Right renal pelvis (tissue), 4 donors: ENCODE data around the gene ZNF362. TPM values are rescaled to one million over a fixed set of nuclear protein-coding genes. Genes with fewer than 3 reads are reported as not detected.

Source experiments
- DNase-seq, 4 donors: peaks; one replicate each; pipeline ENCODE4 v3.0.0-alpha.2; 2013; ENCODE audit warnings: low read depth in 4 of 4, low spot score in 3 of 4, missing footprints in 1 of 4
- polyA plus RNA-seq, 4 donors: library from polyadenylated mRNA; unstranded; fragments of 120-200 nt; gene quantifications; one replicate each; pipeline ENCODE4 v1.2.1, GENCODE V29; 2013; ENCODE audit not compliant: insufficient read length in 4 of 4

Gene ZNF362
- polyA plus RNA-seq, 4 donors = 59.2 to 66.0 (median 60.3) TPM

DNA sequence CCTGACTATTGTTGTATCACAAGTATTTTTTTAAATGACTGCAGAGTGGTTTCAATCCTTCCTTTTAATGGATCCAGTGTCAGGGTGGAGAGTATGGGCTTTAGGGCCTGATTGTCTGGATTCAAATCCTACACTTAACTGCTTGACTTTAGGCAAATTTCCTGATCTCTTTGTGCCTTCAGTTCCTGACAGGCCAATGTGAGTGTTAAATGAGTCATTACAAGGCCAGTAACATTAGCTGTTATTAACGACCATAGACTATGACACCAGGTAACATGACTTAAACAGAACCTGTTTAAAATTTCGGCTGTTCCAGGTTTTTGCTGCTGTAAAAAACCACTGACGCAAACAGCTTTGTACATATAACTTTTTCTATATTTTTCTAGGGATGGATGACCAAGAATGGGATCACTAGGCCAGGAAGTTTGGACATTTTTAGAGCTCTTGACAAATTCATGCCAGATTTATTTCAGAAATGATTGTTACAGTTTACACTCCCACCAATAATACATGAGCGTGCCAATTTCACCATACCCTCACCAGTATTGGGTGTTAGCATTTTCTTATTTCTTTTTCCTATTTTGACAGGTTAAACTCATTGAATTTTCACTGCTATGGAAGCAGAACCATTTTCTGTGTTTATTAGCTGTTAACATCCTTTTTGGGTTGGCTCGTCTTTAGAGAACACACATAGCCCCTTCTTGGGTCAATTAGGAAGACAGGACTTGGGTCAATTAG, 11.3 kb downstream of the ZNF362 start:
- no peak for DNase-seq

DNA sequence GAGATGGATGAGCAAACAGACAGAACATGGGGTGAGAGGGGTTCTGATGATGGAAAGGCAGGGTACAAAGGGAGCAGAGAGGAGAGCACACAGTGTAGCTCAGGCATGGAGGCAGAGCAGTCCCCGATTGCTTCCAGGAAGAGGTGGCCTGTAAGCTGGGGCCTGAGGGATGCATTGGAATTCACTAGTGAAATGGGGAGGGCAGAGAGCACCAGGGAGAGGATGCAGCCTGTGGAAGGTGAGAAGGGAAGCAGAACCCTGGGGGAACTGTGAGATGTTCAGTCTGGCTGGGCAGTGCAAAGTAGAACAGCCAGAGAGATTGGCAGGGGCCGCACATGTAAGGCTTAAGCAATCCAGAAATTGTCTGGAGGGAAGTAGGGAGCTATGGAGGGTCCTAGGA, 12.2 kb downstream of the ZNF362 start:
- no peak for DNase-seq

DNA sequence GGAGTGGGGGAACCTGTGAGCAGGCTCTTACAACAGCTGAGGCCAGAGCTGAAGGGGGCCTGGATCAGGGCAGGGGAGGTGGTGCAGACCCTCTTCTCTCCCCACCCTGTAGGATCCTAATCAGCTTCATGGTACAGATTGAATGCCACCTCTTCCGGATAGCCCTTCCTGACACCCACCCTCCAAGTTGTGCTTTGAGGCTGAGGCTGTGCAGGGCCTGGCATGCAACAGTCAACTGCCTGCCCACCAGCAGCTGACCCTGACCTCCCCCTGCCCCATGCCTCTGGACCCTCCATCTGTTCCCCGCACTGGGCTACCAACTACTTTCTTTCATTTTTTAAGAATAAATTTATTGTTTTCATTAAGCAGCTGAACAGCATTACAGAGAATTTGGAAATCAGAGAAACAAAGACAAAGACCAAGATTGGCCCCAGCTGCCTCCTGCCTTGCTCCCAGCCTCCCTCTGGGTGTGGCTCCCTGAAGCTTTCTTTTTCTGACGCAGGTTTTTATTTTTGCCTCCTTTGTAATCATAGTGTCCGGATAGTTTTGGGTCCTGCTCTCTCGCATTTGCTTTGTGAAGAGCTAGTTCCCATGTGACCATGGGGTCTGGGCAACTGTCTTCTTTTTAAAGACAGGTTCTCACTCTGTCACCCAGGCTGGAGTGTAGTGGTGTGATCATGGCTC, 12.8 kb downstream of the ZNF362 start:
- no peak for DNase-seq

GRCh38 chr1:33269621-33270020, 13.3 kb downstream of the ZNF362 start:
- DNase-seq = no peak

DNA sequence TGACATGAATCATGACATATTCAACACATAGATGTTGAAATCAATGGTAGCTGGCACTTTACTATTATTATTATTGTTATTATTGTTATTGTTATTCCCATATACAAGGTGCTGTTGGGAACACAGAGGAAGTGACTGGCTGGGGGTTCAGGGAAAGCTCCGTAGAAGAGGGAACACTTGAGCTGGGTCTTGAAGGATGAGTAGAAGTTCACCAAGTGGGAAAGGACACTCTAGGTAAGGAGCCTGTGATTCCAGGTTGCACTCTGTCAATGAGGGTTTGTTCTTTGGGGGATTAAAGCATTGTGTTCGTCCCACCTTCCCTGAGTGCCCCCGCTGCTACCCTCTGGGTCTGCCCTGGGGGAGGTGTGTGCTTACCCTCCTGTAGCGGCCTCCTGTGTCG, 14.1 kb downstream of the ZNF362 start:
- DNase-seq = no peak

DNA sequence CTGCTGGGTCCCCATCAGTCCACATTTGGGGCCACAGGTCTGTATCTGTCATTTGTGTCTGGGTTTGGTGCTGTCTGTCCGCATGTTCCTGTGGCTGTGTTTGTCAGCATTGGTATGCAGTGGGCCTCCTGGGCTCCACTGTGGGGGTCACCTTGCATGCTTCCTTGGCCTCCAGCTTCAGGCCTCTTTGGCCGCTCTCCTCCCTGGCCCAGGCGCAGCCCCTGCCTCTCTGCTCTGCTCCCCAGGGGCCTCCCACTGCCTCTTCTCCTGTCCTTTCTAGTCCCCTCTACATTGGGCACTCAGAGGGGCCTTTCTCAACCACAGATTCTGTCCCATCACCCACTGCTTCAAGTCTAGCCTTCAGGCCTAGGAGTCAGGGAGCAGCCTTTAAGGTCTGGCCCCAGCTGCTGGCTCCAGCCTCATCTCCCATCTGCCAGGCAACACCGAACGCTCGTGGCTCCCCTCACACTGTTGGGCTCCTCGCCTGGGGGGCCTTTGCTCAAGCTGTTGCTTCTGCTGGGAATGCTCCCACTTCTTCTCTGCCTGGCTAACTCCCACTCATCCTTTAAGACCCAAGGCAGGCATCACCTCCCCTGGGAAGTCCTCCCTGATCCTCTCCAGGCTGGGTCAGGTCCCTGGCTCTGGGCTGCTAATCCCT, 14.6 kb downstream of the ZNF362 start:
- DNase-seq = no peak

DNA sequence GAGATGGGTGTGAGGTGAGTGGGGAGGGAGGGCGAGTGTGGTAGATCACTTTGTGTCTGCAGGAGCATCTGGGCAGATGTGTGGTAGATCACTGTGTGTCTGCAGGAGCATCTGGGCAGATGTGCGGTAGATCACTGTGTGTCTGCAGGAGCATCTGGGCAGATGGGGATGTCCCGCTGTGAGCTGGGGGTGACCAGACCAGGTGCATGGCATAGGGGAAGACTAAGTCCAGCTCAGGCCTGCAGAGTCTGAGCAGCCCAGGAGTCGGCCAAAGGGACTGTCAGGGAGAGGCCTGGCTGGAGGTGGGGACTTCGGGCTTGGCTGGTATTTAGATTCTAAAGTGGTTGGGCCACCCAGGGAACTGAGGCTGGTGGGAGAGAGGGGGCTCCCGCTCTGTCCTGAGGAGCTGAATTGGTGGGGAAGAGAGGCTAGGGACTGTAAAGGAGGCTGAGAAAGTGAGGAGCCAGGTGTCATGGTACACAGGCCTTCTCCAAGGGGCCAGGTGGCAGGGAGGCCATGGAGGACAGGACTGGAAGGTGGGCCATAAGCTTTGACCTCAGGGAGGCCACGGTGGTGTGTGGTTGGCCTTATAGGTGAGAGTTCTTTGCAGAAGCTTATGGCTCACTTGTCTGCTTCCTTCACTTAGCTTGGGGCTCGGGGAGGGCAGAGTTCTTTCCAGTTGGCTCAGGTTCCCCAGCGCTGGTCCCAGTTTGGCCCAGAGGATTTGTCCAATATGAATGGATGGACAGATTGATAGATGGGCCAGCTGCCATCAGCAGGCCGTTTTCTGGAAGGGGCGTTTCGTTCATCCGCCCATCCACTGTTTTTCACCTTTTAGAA, 15.6 kb downstream of the ZNF362 start:
- no peak for DNase-seq

DNA sequence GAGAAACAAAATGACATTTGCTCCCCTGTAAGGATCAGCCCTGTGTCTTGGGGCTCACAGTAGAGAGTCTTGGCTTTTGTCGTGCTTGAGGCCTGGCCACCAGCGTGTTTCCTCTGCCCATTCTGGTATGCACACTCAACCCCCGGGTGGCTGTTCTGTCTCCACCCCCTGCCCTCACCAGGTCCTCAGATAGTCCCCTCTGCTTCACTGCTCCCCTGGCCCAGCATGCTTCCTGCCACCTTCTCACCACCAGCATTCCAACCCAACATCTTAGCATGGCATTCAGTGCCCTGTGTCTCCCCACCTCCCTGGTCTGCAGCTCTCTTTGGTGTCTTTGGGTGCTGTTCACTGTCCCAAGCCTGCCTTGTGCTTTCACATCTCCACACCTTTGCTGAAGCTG, 16.2 kb downstream of the ZNF362 start:
- no peak for DNase-seq

GRCh38 chr1:33272930-33273329, 16.6 kb downstream of the ZNF362 start:
- DNase-seq = no peak

- DNase-seq = no peak
Measured at GRCh38 chr1:33273406-33273805, 17.1 kb downstream of the ZNF362 start.

DNA sequence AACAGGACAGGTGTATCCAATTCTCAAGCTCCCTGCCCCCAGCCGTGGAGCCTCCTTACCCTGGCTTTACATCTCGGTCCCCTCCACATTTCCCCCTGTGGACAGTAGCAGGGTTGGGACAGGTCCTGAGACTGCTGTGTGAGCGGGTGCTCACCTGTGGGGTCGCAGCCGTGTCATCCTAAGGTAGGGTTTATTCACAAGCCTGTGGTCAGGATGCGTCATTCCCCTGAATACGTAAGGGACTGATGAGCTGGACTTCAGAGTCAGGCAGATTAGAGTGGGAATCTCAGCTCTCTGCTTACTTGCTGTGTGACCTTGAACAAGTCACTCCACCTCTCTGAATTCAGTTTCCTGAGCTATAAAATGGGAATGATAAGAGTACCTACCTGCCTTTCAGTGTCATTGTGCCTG, 17.7 kb downstream of the ZNF362 start:
- no peak for DNase-seq

DNA sequence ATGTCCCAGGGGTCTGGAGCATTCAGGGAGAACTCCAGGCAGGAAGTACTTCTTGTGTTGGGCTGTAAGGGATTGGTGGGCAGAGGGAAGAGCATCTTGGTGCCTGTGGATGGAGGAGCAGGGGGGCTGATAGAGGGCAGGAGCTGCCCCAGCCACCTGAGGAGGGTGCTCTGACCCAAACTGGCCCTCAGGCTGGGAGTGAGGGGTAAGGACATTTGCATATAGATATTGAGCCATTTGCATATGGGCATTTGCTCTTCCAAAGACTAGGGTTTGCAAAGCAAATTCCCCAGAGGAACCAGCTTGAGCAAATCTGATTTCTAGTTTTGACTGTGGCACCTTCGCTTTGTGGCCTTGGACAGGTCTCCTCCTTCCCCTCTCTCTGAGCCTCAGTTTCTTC, 18.2 kb downstream of the ZNF362 start:
- DNase-seq = no peak

DNA sequence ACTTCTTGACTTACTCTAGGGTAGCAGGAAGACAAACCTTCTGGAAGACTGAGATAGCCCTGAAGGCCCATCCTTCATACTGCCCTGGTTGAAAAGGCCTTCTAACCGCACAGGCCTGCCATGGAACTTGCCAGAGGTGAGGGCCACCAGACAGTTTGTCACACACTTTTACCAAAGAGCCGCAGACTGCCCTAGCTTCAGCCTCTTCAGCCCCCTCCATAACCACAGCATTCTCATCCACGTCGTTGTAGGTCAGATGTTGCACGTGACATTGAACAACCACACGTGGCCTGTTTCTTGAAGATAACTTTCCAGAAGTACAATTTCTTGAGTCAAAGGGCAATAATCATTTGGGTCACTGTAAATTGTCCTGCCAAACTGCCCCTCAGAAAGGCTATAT, 18.9 kb downstream of the ZNF362 start:
- no peak for DNase-seq

DNA sequence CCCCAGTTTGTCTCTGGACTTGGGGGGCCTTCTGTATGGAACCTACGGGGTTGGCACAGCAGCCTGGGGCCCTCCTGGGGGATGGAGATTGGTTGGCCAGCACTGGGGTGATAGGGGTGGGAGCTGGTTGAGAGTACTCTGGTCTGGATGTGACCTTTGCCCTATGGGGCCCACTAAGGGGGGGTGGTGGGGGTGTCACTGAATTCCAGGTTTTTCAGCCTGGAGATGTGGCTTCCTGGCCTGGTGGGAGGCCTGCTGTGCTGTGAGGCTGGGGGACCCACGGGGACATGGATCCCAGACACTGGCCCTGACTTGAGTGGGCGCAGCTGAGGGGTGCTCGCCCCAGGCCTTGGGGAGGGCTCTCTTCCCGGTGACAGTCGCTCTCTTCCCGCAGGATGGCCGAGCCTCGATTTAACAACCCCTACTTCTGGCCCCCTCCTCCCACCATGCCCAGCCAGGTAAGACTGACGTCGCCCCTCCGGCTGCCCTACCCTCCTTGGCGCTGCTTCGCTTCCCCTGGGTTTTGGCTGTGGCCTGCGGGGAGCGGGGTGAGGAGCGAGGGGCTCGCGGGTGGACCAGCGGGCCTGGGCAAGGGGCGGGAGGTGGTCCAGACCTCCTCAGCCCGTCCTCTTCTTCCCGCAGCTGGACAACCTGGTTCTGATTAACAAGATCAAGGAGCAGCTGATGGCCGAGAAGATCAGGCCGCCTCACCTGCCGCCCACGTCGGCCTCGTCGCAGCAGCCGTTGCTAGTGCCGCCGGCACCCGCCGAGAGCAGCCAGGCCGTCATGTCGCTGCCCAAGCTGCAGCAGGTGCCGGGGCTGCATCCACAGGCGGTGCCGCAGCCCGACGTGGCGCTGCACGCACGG, 19.6 kb downstream of the ZNF362 start:
- DNase-seq = no peak

GRCh38 chr1:33276573-33277298, 20.4 kb downstream of the ZNF362 start:
- no peak for DNase-seq

GRCh38 chr1:33277488-33278084, 21.3 kb downstream of the ZNF362 start:
- DNase-seq = no peak

DNA sequence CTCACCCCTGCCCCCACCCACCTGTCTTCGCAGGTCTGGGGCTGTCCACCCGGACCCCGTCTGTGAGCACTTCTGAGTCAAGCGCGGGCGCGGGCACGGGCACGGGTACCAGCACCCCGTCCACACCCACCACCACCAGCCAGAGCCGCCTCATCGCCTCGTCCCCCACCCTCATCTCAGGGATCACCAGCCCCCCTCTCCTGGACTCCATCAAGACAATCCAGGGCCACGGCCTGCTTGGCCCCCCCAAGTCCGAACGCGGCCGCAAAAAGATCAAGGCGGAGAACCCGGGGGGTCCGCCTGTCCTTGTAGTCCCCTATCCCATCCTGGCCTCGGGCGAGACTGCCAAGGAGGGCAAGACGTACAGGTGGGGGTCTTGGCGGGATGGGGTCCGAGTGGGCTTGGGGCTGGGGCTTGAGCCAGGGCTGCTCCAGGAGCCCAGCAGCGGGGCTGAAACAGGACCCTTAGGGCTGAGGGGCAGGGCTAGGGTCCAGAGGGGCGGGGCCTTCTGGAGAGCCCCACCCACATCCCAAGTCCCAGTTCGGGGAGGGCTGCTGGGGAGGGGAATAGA, 23.9 kb downstream of the ZNF362 start:
- DNase-seq = no peak

DNA sequence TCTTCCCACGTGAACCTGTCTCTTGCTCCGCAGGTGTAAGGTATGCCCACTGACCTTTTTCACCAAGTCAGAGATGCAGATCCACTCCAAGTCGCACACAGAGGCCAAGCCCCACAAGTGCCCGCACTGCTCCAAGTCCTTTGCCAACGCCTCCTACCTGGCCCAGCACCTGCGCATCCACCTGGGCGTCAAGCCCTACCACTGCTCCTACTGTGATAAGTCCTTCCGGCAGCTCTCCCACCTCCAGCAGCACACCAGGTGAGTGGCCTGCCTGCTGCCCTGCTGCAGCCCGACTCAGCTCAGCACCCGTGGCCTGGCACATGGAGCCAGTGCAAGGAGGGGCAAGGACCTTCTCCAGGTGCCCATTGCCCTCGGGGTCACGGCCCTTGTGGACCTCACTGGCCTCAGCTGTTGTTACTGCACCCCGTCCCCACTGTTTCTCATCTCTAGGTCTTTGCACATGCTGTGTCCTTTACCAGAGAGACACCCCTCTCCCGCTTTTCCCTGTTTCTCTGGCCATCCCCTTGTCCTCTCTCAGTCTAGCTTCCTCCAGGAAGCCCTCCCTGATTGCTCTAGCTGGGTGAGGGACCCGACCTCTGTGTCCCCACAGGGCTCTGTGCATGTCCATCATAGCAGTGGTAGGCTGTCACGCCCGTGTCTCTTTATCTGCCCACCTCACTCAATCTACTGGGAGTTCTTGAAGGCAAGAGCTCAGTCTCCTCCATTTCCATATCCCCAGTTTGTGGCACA, 25.4 kb downstream of the ZNF362 start:
- DNase-seq = no peak
